OCI-M1 (cell line): ENCODE data around the gene DMXL1.

Source experiments
- DNase-seq: peaks from one replicate; lab custom pipeline; 2025; lab: John Stamatoyannopoulos, UW

The DMXL1 gene

GRCh38 chr5:119290607-119291006 is 219.7 kb downstream of the DMXL1 start:
- DNase-seq, result no peak

GRCh38 chr5:119291056-119291455 is 220.2 kb downstream of the DMXL1 start:
- no peak for DNase-seq

- no peak for DNase-seq
Observed at GRCh38 chr5:119291877-119292276, 221.0 kb downstream of the DMXL1 start.

- DNase-seq, result no peak
Observed at GRCh38 chr5:119292701-119293515, 222.0 kb downstream of the DMXL1 start.

- no peak for DNase-seq
Observed at GRCh38 chr5:119293516-119293829, 222.6 kb downstream of the DMXL1 start.
